Activated CD4-positive, alpha-beta T cell treated with anti-CD3 and anti-CD28 coated beads for 48 hours (primary cell): ENCODE data around the gene IRGM.
"Not testable (repeated sequence)": the region's sequence is repeated elsewhere in the genome, so short reads cannot be mapped to it uniquely, and the experiment has no call there.

Source experiments
- DNase-seq: peaks from one replicate; pipeline ENCODE4 v3.0.0-alpha.2; 2020

IRGM gene, protein sequence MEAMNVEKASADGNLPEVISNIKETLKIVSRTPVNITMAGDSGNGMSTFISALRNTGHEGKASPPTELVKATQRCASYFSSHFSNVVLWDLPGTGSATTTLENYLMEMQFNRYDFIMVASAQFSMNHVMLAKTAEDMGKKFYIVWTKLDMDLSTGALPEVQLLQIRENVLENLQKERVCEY

GRCh38 chr5:150846308-150846653 is at the start of gene IRGM:
Gene IRGM (plus strand): TSS chr5:150846521. CDS start chr5:150848124, 1,603 bp downstream.
- DNase-seq, result not testable (repeated sequence)

DNA sequence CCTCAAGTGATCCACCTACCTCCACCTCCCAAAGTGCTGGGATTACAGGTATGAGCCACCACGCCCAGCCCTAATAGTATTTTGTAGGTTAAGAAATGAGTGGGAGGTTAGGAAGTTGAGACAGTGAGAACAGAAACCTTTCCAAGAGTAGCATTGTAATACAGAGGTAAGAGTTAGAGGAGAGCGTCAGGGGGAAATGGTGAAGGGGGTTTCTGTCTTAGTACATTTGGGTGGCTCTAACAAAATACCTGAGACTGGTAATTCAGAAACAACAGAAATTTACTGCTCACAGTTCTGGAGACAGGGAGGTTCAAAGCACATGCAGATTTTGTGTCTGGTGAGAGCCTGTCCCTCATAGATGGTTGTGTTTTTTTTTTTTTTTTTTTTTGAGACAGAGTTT is 48.9 kb upstream of the IRGM start:
- no peak for DNase-seq

DNA sequence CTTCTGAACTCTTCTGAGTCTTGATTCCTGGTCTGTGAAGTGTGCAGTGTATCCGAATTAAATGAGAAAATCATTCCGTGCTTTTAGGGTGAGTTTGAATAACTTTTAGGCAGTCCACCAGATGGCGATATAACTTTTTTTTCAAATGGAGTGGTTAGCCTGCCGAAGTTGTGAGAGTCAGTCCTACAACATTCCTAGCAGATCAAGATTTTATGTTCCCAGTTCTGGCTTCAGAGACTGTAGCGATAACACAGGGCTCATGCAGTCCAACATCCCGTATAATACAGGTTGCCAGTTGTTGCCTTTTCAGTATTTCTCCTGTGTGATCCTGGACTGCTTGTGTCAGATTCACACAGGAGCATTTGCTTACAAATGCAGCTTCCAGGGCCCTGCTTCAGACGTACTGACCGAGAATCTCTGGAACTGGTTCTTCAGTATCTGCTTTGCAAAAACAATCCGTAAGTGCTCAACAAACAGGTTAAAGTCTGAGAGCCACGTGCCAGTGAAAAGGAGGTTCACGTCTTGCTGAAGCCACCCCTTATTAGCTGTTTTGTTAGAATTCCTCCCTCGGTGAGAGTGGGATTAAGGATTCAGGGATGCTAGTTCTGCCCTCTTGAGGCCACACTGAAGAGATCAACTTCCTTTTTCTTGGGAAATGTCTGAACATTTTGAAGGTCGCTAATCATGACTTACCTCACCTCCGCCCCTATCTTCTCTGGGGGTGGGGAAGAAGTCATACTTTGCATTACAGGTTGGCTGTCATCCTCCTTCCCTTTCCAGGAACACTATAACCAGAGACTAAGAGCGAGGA is 45.0 kb upstream of the IRGM start:
- DNase-seq, result no peak

GRCh38 chr5:150804388-150804787 is 41.9 kb upstream of the IRGM start:
- no peak for DNase-seq

GRCh38 chr5:150809363-150809762 is 37.0 kb upstream of the IRGM start:
- DNase-seq, result no peak

- no peak for DNase-seq
Measured at GRCh38 chr5:150815010-150815409, 31.3 kb upstream of the IRGM start.

- no peak for DNase-seq
Measured at GRCh38 chr5:150816946-150817345, 29.4 kb upstream of the IRGM start.

GRCh38 chr5:150829744-150830143 is 16.6 kb upstream of the IRGM start:
- no peak for DNase-seq

DNA sequence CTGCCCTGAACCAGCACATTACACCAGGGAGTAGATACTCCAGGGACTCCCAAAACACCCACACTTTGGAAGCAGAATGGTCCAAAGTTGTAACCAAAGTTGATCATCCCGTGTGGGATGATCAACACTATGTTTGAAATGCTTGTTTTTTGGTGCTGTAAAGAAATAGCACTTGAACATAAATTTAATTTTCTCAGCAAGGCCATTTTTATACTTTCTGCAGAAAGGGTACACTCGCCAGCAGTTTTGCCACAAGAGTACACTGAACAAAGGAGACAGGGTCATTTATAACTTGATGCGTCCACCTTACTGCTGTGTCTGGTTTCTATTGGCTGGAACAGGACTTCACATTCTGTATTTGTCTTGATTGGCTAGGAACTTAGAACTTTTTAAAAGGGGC is 14.5 kb upstream of the IRGM start:
- not testable (repeated sequence) for DNase-seq

- DNase-seq, result no peak
Measured at GRCh38 chr5:150836064-150836463, 10.3 kb upstream of the IRGM start.

DNA sequence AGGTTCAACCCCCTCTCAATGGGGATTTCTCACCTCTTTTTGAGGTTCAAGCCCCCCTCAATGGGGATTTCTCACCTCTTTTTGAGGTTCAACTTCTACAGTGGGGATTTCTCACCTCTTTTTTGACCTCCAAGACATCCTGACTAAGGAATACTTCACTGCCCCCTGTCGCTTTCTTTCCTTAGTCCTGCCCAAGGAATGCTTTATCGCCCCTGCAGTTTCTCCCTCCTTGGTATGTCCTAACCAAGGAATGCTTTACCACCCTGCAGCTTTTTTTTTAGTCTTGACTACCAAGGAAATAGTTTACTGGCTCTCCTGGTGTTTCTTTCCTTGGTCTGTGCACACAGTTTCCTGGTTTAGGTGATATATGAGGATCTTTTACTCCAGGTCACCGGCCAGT is 9.6 kb upstream of the IRGM start:
- no peak for DNase-seq

DNA sequence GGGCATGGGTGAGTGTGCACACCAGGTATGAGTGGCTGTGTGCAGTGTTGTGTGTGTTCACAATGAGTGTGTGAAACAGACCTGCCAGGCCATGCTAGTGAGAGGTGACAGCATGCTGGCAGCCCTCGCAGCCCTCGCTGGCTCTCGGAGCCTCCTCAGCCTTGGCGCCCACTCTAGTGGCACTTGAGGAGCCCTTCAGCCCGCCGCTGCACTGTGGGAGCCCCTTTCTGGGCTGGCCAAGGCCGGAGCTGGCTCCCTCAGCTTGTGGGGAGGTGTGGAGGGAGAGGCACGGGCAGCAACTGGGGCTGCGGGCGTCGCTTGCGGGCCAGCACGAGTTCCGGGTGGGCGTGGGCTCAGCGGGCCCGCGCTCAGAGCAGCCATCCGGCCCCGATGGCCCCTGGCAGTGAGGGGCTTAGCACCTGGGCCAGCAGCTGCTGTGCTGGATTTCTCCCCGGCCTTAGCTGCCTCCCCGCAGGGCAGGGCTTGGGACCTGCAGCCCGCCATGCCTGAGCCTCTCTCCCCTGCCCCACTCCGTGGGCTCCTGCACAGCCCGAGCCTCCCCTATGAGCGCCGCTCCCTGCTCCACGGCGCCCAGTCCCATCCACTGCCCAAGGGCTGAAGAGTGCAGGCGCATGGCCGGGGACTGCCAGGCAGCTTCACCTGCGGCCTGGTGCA is 999 bp upstream of the IRGM start:
- not testable (repeated sequence) for DNase-seq

GRCh38 chr5:150846654-150847333 is 473 bp downstream of the IRGM start:
- DNase-seq, result peak; percentile 72

DNA sequence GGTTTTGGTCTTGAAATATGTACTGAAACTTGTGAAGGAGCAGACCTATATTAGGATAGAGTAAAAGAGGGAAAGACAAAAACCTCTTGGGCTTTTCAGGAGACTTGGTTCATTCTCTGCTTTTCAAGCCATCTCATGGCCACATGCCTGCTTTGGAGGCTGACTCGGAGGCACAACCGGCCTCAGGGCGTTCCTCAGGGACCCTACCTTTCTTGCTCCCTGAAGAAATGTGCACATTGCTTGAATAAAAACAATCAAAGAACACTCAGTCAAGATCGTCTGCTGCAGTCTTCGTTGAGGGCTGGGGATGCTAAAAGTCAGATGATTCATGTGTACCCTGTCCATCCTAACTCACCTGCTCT is 994 bp downstream of the IRGM start:
- DNase-seq, result no peak

DNA sequence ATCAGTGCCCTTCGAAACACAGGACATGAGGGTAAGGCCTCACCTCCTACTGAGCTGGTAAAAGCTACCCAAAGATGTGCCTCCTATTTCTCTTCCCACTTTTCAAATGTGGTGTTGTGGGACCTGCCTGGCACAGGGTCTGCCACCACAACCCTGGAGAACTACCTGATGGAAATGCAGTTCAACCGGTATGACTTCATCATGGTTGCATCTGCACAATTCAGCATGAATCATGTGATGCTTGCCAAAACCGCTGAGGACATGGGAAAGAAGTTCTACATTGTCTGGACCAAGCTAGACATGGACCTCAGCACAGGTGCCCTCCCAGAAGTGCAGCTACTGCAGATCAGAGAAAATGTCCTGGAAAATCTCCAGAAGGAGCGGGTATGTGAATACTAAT is 1.9 kb downstream of the IRGM start:
- DNase-seq, result no peak

DNA sequence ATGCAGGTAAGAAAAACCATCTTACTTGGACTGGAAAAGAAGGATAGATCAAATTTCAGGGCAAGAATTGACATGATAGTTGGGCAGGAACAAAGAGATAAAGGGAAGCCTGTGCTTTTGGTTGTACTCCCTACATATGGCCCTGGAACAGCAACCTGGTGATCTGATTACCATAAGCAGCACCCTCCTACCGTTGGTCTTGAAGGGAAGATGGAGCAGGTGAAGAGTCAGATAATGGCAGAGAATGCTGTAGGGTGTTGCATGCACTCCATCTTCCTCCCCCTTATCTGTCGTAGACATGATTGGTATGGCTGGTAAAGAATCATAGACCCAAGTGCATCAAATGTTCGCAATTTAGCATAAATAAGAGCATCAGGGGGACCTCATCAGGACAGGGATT is 4.7 kb downstream of the IRGM start:
- no peak for DNase-seq

- no peak for DNase-seq
Measured at GRCh38 chr5:150853561-150853960, 7.2 kb downstream of the IRGM start.

- not testable (repeated sequence) for DNase-seq
Measured at GRCh38 chr5:150856700-150857099, 10.4 kb downstream of the IRGM start.

GRCh38 chr5:150860246-150860821 is 14.0 kb downstream of the IRGM start:
- no peak for DNase-seq

DNA sequence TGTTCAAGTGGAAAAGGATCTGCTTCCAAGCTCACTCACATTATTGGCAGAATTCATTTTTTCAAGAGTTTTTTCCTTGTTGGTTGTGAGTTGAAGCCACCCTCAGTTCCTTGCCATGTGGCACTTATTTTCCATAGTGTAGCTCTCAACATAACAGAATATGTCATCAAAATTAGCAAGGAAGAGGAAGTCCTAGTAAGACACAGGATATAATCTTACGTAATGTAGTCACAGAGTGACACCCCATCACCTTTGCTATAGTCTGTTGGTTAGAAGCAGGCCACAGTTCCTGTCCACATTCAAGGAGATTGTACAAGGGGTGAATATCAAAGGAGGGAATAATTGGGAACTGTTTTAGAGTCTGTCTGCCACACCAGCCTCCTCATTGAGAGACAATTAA is 15.7 kb downstream of the IRGM start:
- no peak for DNase-seq

GRCh38 chr5:150879358-150879757 is 33.0 kb downstream of the IRGM start:
- no peak for DNase-seq

- DNase-seq, result no peak
Measured at GRCh38 chr5:150895431-150896428, 49.4 kb downstream of the IRGM start.
